WTC11 (cell line): ENCODE data around the gene LPAR3. TPM values are rescaled to one million over a fixed set of nuclear protein-coding genes. Genes with fewer than 3 reads are reported as not detected.

ENCODE experiments used
- ATAC-seq: fragments of 200-7000 bp; cut with Tn5 transposase; 2 replicates; pipeline ENCODE4 v1.10.0; 2021; ENCODE audit warnings: mild to moderate bottlenecking, moderate library complexity
- CTCF ChIA-PET: fragments of 300-600 bp; sonication (Branson Sonifier 250); formaldehyde crosslinking; loops from one replicate; lab custom pipeline; 2021; ENCODE audit warnings: antibody characterized with exemption; lab: Charles Lee
- POLR2A ChIA-PET: fragments of 350-600 bp; sonication (Branson Sonifier 250); formaldehyde crosslinking; loops from one replicate; lab custom pipeline; 2021; ENCODE audit warnings: antibody characterized with exemption; lab: Charles Lee
- DNase-seq: peaks from one replicate; pipeline ENCODE4 v3.0.0; 2021; ENCODE audit warnings: low spot score
- H3K27ac Mint-ChIP-seq: 2 replicates; pipeline ENCODE4 v1.8.0; 2021; ENCODE audit warnings: mixed read lengths
- H3K27me3 Mint-ChIP-seq: 2 replicates; pipeline ENCODE4 v1.8.0; 2021; ENCODE audit warnings: low read depth, mild to moderate bottlenecking, moderate library complexity, mixed read lengths
- H3K36me3 Mint-ChIP-seq: 2 replicates; pipeline ENCODE4 v1.8.0; 2021; ENCODE audit warnings: mixed read lengths
- H3K4me1 Mint-ChIP-seq: 2 replicates; pipeline ENCODE4 v1.8.0; 2022; ENCODE audit warnings: mixed read lengths
- H3K4me3 Mint-ChIP-seq: 2 replicates; pipeline ENCODE4 v1.8.0; 2021; ENCODE audit warnings: mild to moderate bottlenecking, moderate library complexity, mixed read lengths
- H3K9me3 Mint-ChIP-seq: 2 replicates; pipeline ENCODE4 v1.8.0; 2021; ENCODE audit warnings: mixed read lengths
- ARID4B ChIP-seq: sonication (generic); formaldehyde crosslinking; IDR thresholded peaks from 2 replicates; pipeline ENCODE4 v1.8.0; 2023; ENCODE audit warnings: missing genetic modification reagents, mild to moderate bottlenecking, borderline replicate concordance
- USF2 ChIP-seq: sonication (generic); formaldehyde crosslinking; IDR thresholded peaks from 2 replicates; pipeline ENCODE4 v1.8.1; 2023; ENCODE audit warnings: mild to moderate bottlenecking, missing genetic modification reagents, moderate library complexity
- ZNF263 ChIP-seq: sonication (generic); formaldehyde crosslinking; IDR thresholded peaks from 2 replicates; pipeline ENCODE4 v1.8.1; 2022; ENCODE audit warnings: low read depth, mild to moderate bottlenecking, moderate library complexity, missing genetic modification reagents
- ZNF416 ChIP-seq: fragments of 250-450 bp; sonication (Bioruptor Pico); IDR thresholded peaks from 2 replicates; pipeline ENCODE4 v1.9.0; 2021; ENCODE audit warnings: mild to moderate bottlenecking, inconsistent platforms
- ZNF423 ChIP-seq: fragments of 250-450 bp; sonication (Bioruptor Pico); IDR thresholded peaks from 2 replicates; pipeline ENCODE4 v2.1.2; 2022; ENCODE audit warnings: mild to moderate bottlenecking, moderate library complexity
- total RNA-seq: library from RNA; stranded (reverse); gene quantifications from 3 replicates; pipeline ENCODE4 v1.2.3, GENCODE V29; 2021

LPAR3 gene
- total RNA-seq, 1 experiment from 2014 or later = 33.3 TPM

GRCh38 chr1:84763912-84764680 lies 128.9 kb downstream of the LPAR3 start:
- Mint-ChIP-seq H3K4me3 (peak overlapping the region; percentile 36), H3K36me3 (0 out of 2 replicates have a peak, but pooled peaks cover 3% of the 10 kb centered on the region), H3K27ac (peak overlapping the region; percentile 4; the same call in 1 of the 2 replicates), H3K9me3 (peaks cover 6% of the 10 kb centered on the region), H3K4me1 (peaks cover 17% of the 10 kb centered on the region), H3K27me3 (peaks cover 7% of the 10 kb centered on the region)
- CTCF ChIA-PET = interaction anchor here (1.4 to 2.5 kb wide), 4 partner anchors 8 to 172 kb away, joined by 3 to 12 read pairs (median 10); no protein-coding TSS in a partner anchor
- TF ChIP-seq USF2 = peak; percentile 19; the same call in 1 of the 2 replicates
- no peak for TF ChIP-seq ZNF263
- TF ChIP-seq ZNF423 (CRISPR knock-in tag) = 0 out of 2 replicates have a peak, but pooled peaks have one; percentile 21
- DNase-seq (peak; percentile 40), ATAC-seq (peak; percentile 95)
- POLR2A ChIA-PET = no interaction called here

- TF ChIP-seq ARID4B (CRISPR knock-in tag) (no peak), ZNF416 (CRISPR knock-in tag) (no peak), ZNF263 (no peak)
- no peak for ATAC-seq
- POLR2A ChIA-PET = no interaction called here
- no peak for DNase-seq
- H3K36me3 Mint-ChIP-seq = 0 out of 2 replicates have a peak, but pooled peaks cover 3% of the 10 kb centered on the region
- H3K27me3 Mint-ChIP-seq = peaks cover 7% of the 10 kb centered on the region
- peaks cover 6% of the 10 kb centered on the region for H3K9me3 Mint-ChIP-seq
- CTCF ChIA-PET = interaction anchor here (1.3 to 1.5 kb wide), 3 partner anchors 10 to 142 kb away, joined by 3 to 4 read pairs (median 3); no protein-coding TSS in a partner anchor
- H3K27ac Mint-ChIP-seq = no peak overlapping the region
- H3K4me3 Mint-ChIP-seq = no peak overlapping the region
- H3K4me1 Mint-ChIP-seq = peaks cover 31% of the 10 kb centered on the region
Observed at GRCh38 chr1:84762664-84763063, 130.3 kb downstream of the LPAR3 start.

Other genes with a start within 250 kb of the LPAR3 start
- 17.5 to 21.7 TPM (median 20.8 TPM) in 3 replicates for gene SSX2IP, start 202.7 kb downstream of the LPAR3 start, total RNA-seq
- 3.8 to 5.4 TPM (median 4.8 TPM) in 3 replicates for gene MCOLN2, start 103.9 kb upstream of the LPAR3 start, total RNA-seq
- 3.5 to 6.4 TPM (median 3.8 TPM) in 3 replicates for gene MCOLN3, start 155.3 kb upstream of the LPAR3 start, total RNA-seq